A549 (cell line): ENCODE results near the gene ARHGAP10. TPM values are rescaled to one million over a fixed set of nuclear protein-coding genes. Genes with fewer than 3 reads are reported as not detected.
A peak's percentile ranks its signal among the peaks of the same experiment; 100 is the strongest.

Experiments used
- ATAC-seq, 2 experiments: fragments of 200-7000 bp in 1 of 2; fragments of >200 bp in 1 of 2; cut with Nextera tagmentation in 1 of 2; cut with Tn5 transposase in 1 of 2; 3 replicates each; pipeline versions ENCODE4 v1.8.0 to v1.9.1; 2018 to 2020; ENCODE audit warnings: mild to moderate bottlenecking in 1 of 2, moderate library complexity in 1 of 2
- CTCF ChIA-PET: fragments of 300-600 bp; sonication (Branson Sonifier 250); formaldehyde crosslinking; extraction: SDS; loops from one replicate; lab custom pipeline; 2021; ENCODE audit warnings: antibody characterized with exemption, inconsistent platforms; lab: Yijun Ruan, JAX
- POLR2A ChIA-PET: fragments of 350-600 bp; formaldehyde crosslinking; extraction: SDS; loops from one replicate; lab custom pipeline; 2021; ENCODE audit warnings: antibody characterized with exemption, inconsistent platforms; lab: Yijun Ruan, JAX
- DNase-seq, 2 experiments: peaks; one replicate each; pipeline versions ENCODE4 v3.0.0 to v3.0.0-alpha.2; 2011 to 2016; ENCODE audit warnings: low read depth in 1 of 2, low spot score in 1 of 2
- FAIRE-seq: peaks from 2 replicates; lab custom pipeline; 2011; peaks lifted over from hg19 to GRCh38; lab: Jason Lieb, UNC
- H3K27ac ChIP-seq, 2 experiments: fragments of >200 bp; sonication (Bioruptor Twin); formaldehyde crosslinking; 3 replicates each; pipeline ENCODE4 v1.5.1; 2016 to 2017
- H3K4me1 ChIP-seq: fragments of >200 bp; sonication (Bioruptor Twin); formaldehyde crosslinking; 3 replicates; pipeline ENCODE4 v1.6.1; 2016
- H3K4me2 ChIP-seq: fragments of >200 bp; sonication (Bioruptor Twin); formaldehyde crosslinking; 3 replicates; pipeline ENCODE4 v1.6.1; 2016
- H3K4me3 ChIP-seq: fragments of >200 bp; sonication (Bioruptor Twin); formaldehyde crosslinking; 3 replicates; pipeline ENCODE4 v1.5.1; 2016
- H3K9me3 ChIP-seq: fragments of >200 bp; sonication (Bioruptor Twin); formaldehyde crosslinking; 3 replicates; pipeline ENCODE4 v1.6.1; 2016
- CBX8 ChIP-seq: fragments of 200-600 bp; sonication (generic); IDR thresholded peaks from 2 replicates; pipeline ENCODE4 v1.6.1; 2016
- CHD4 ChIP-seq: fragments of 200-600 bp; sonication (generic); IDR thresholded peaks from 2 replicates; pipeline ENCODE4 v1.6.1; 2016; ENCODE audit warnings: antibody characterized with exemption, mild to moderate bottlenecking, borderline replicate concordance
- EHF ChIP-seq: fragments of 250-450 bp; sonication (Bioruptor Pico); IDR thresholded peaks from 2 replicates; pipeline ENCODE4 v1.5.0; 2020; ENCODE audit warnings: mild to moderate bottlenecking
- EP300 ChIP-seq, 2 experiments: fragments of >200 bp; sonication (Bioruptor Twin); formaldehyde crosslinking; IDR thresholded peaks; 2 replicates in 1 of 2; 3 replicates in 1 of 2; pipeline ENCODE4 v1.6.1; 2016 to 2017
- ESRRA ChIP-seq: fragments of 150-350 bp; IDR thresholded peaks from 2 replicates; pipeline ENCODE4 v1.6.1; 2014; ENCODE audit warnings: mild to moderate bottlenecking, low read length, borderline replicate concordance
- FOSB ChIP-seq: fragments of 250-450 bp; sonication (Bioruptor Pico); IDR thresholded peaks from 2 replicates; pipeline ENCODE4 v1.5.0; 2020; ENCODE audit warnings: mild to moderate bottlenecking, moderate library complexity
- GATA3 ChIP-seq: IDR thresholded peaks from 2 replicates; pipeline ENCODE4 v1.6.1; 2012; ENCODE audit warnings: borderline replicate concordance
- HDAC2 ChIP-seq: fragments of 200-600 bp; sonication (generic); IDR thresholded peaks from 2 replicates; pipeline ENCODE4 v1.6.1; 2016
- HOXA7 ChIP-seq: fragments of 250-450 bp; sonication (Bioruptor Pico); IDR thresholded peaks from 2 replicates; pipeline ENCODE4 v1.5.0; 2020; ENCODE audit warnings: mild to moderate bottlenecking, moderate library complexity
- HOXB5 ChIP-seq: fragments of 250-450 bp; sonication (Bioruptor Pico); IDR thresholded peaks from 2 replicates; pipeline ENCODE4 v1.5.0; 2020; ENCODE audit warnings: mild to moderate bottlenecking, moderate library complexity
- JUNB ChIP-seq: fragments of >200 bp; sonication (Bioruptor Twin); formaldehyde crosslinking; IDR thresholded peaks from 2 replicates; pipeline ENCODE4 v1.6.1; 2016
- MAZ ChIP-seq: fragments of 150-350 bp; IDR thresholded peaks from 2 replicates; pipeline ENCODE4 v1.6.1; 2014; ENCODE audit warnings: antibody characterized with exemption, low read depth, low read length, borderline replicate concordance
- PHF8 ChIP-seq: fragments of 200-600 bp; sonication (generic); IDR thresholded peaks from 2 replicates; pipeline ENCODE4 v1.6.1; 2016; ENCODE audit warnings: low read depth, mild to moderate bottlenecking, antibody characterized with exemption, moderate library complexity, borderline replicate concordance
- POLR2A ChIP-seq: IDR thresholded peaks from 2 replicates; pipeline ENCODE4 v1.6.1; 2012; ENCODE audit warnings: mild to moderate bottlenecking, low read length
- POLR2AphosphoS2 ChIP-seq: conservative IDR thresholded peaks from 2 replicates; pipeline ENCODE4 v1.6.1; 2012; ENCODE audit warnings: low read length, improper control_type of control experiment, inconsistent platforms
- RAD21 ChIP-seq, 2 experiments: fragments of >200 bp in 1 of 2; sonication (Bioruptor Twin) in 1 of 2; formaldehyde crosslinking in 1 of 2; IDR thresholded peaks in 1 of 2; conservative IDR thresholded peaks in 1 of 2; 2 replicates in 1 of 2; 3 replicates in 1 of 2; pipeline ENCODE4 v1.6.1; 2012 to 2018; ENCODE audit warnings: inconsistent platforms in 1 of 2
- TP53 ChIP-seq: fragments of 250-450 bp; sonication (Bioruptor Pico); IDR thresholded peaks from 2 replicates; pipeline ENCODE4 v1.5.0; 2021; ENCODE audit warnings: mild to moderate bottlenecking, moderate library complexity
- ZC3H11A ChIP-seq: fragments of 450-650 bp; IDR thresholded peaks from 2 replicates; pipeline ENCODE4 v1.6.1; 2014; ENCODE audit warnings: antibody characterized with exemption, mild to moderate bottlenecking
- ZSCAN20 ChIP-seq: fragments of 250-450 bp; sonication (Bioruptor Pico); IDR thresholded peaks from 2 replicates; pipeline ENCODE4 v1.8.0; 2022; ENCODE audit warnings: mild to moderate bottlenecking, moderate library complexity
- WGBS: methylation state at CpG from one replicate; pipeline ENCODE4 v1.1.6; 2017; ENCODE audit errors: missing lambda C conversion rate; 5-methylcytosine and 5-hydroxymethylcytosine counted together
- polyA plus RNA-seq, 4 experiments: library from polyadenylated mRNA; depleted of rRNA in 3 of 4; stranded (reverse); fragments of >200 nt; fragmentation: RNase III in 1 of 4; extraction: RNeasy Plus Mini Kit Qiagen cat#74134 plus additional on column Dnase treatment in 1 of 4; gene quantifications; 2 replicates in 3 of 4; 3 replicates in 1 of 4; pipeline ENCODE4 v1.2.3, GENCODE V29; 2011 to 2017
- TF ChIP-seq, protein P1 (sequence below): fragments of 250-450 bp; sonication (Bioruptor Pico); IDR thresholded peaks from 2 replicates; pipeline ENCODE4 v1.5.0; 2021; ENCODE audit warnings: mild to moderate bottlenecking, moderate library complexity, borderline replicate concordance
- TF ChIP-seq, protein P2 (sequence below): fragments of >200 bp; sonication (Bioruptor Twin); formaldehyde crosslinking; IDR thresholded peaks from 3 replicates; pipeline ENCODE4 v1.6.1; 2016
- TF ChIP-seq, protein P3 (sequence below): fragments of 200-600 bp; sonication (generic); IDR thresholded peaks from 2 replicates; pipeline ENCODE4 v1.6.1; 2016; ENCODE audit warnings: antibody characterized with exemption, mild to moderate bottlenecking, moderate library complexity

ARHGAP10 gene
- polyA plus RNA-seq, 2 of the 4 experiments (the other 2 are of a cell fraction) = 7.0 to 7.2 TPM

DNA sequence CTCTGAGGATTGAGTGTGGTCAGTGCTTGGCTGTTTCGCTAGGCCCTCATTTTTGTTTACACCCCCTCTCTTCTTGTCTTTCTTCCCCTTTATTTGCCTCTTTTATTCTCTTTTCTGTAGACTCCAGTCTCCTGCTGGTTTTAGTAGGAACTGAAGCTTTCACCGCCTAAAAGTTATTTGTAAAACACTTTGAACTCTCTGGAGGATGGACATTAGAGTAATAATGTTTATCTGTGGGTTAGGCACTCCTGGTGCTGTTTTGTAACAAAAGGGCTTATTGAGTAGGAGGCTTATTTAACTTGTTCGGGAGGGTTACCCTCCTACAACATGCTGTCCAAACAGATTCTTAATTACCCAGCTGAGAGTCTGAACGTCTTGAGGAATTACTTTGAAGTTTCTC, 1.6 kb upstream of the ARHGAP10 start:
- DNase-seq (no peak), FAIRE-seq (no peak), ATAC-seq (no peak)
- ChIA-PET POLR2A (no interaction called here), CTCF (interaction anchor here (1.0 to 5.8 kb wide), 2 partner anchors 21 to 136 kb away, joined by 3 to 41 read pairs; no protein-coding TSS in a partner anchor)
- no peaks in the 10 kb centered on the region for H3K9me3 ChIP-seq
- 89% methylated on average over 4 of the region's 4 CpGs for WGBS
- no peak overlapping the region for H3K4me3 ChIP-seq
- H3K4me1 ChIP-seq = peaks cover 13% of the 10 kb centered on the region; the same call in 2 of the 3 replicates
- no peak for TF ChIP-seq JUNB
- no peak for TF ChIP-seq ZC3H11A
- TF ChIP-seq, protein P1, sequence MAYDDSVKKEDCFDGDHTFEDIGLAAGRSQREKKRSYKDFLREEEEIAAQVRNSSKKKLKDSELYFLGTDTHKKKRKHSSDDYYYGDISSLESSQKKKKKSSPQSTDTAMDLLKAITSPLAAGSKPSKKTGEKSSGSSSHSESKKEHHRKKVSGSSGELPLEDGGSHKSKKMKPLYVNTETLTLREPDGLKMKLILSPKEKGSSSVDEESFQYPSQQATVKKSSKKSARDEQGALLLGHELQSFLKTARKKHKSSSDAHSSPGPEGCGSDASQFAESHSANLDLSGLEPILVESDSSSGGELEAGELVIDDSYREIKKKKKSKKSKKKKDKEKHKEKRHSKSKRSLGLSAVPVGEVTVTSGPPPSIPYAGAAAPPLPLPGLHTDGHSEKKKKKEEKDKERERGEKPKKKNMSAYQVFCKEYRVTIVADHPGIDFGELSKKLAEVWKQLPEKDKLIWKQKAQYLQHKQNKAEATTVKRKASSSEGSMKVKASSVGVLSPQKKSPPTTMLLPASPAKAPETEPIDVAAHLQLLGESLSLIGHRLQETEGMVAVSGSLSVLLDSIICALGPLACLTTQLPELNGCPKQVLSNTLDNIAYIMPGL = no peak
- H3K27ac ChIP-seq = no peak overlapping the region
- no peak overlapping the region for H3K4me2 ChIP-seq

DNA sequence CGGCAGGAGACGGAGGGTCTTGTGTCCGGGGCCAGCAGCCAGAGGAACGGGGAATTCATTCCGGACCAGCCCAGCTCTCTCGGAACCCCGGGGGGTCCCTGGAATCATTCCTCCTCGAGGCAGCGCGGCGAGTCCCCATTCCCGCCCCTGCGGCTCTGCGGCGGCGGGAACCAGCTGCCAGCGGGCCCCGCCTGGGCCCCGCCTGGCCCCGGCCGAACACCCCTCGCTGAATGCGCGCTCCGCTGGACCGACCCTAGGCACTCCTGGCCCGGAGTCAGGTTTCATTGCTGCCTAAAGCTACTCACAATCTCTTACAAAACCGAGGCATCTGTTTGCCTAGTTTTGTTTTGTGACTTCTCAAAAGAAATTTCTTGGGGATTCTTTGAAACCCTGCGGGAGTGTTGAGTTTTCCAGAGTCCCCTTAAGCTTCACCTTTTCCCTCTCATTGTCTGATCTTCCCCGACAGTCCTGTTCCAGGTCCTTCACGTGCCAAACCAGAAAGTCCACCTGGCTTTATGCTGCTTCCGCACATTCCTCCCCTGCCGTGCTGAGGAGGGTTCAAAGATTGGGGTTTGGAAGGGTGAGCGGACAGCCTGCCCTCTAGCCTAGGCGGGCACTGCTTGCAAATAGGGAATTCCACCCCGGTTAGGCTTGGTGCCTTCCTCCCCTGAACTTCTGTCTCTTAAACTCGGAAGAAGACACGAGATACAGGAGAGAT, 789 bp downstream of the ARHGAP10 start:
- ATAC-seq (peak; percentile 74 to 80), FAIRE-seq (no peak), DNase-seq (peak in 1 of 2 experiments; percentile 15)
- 2% methylated on average over 9 of the region's 38 CpGs for WGBS
- Histone ChIP-seq H3K9me3 (no peaks in the 10 kb centered on the region), H3K4me2 (peak overlapping the region; percentile 93), H3K27ac (peak overlapping the region; percentile 73 to 88), H3K4me3 (peak overlapping the region; percentile 82), H3K4me1 (peaks cover 29% of the 10 kb centered on the region)
- TF ChIP-seq JUNB (no peak), GATA3 (no peak), EHF (CRISPR knock-in tag) (no peak), TP53 (no peak), POLR2A (no peak), PHF8 (no peak; the same call in 1 of the 2 replicates), HOXB5 (CRISPR knock-in tag) (no peak)
- ChIA-PET CTCF (interaction anchor here (0.5 to 5.8 kb wide), 5 partner anchors 23 to 134 kb away, joined by 3 to 41 read pairs (median 4); no protein-coding TSS in a partner anchor), POLR2A (interaction anchor here (0.8 to 1.3 kb wide), 5 partner anchors 35 to 134 kb away, joined by 4 to 10 read pairs (median 4); partner anchors contain the start of genes PRMT9 and TMEM184C)

DNA sequence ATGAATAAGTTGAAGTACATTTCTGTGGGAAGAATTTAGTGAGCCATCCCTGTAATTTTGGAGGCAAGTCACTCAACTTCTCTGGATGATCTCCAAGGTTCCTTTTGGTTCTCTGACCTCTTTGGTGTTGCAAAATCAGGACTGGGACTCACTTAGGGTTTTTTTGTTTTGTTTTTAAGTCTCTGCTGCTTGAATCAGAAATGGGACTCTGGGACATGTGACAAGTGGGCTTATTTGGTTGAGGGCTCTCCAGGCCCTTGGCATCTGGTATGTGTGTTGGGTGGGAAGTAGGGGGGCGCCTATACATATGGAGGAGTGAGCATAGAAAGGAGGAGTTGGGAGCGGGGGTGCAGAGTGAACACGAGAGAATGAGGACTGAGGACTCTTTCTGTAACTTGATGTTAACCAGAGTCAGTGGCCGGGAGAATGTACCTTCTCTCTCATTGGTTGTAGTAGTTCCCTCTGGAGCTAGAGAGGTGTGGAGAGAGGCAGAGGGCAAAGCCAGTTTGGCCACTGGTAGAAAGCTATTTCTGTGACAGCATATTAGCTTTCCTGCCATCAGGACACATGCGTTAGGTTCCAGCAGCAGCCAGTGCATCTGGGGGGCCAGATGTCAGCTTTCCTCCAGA, 1.9 kb downstream of the ARHGAP10 start:
- CTCF ChIA-PET = interaction anchor here (5.8 kb wide), 1 partner anchor 133 kb away, joined by 41 read pairs; no protein-coding TSS in a partner anchor
- H3K9me3 ChIP-seq = no peaks in the 10 kb centered on the region
- DNase-seq (no peak), ATAC-seq (no peak), FAIRE-seq (no peak)
- TF ChIP-seq ESRRA = no peak
- TF ChIP-seq RAD21 (conservative IDR thresholded peaks at IDR 0.05 in 1 of 2, IDR thresholded peaks at IDR 0.05 in 1 of 2) = no peak
- no peak for TF ChIP-seq ZSCAN20
- TF ChIP-seq FOSB (CRISPR knock-in tag) = no peak
- no peak for TF ChIP-seq POLR2AphosphoS2
- no peak for TF ChIP-seq HOXA7 (CRISPR knock-in tag)
- no peak for TF ChIP-seq HDAC2
- no peak for TF ChIP-seq CHD4
- TF ChIP-seq EHF (CRISPR knock-in tag) = no peak
- TF ChIP-seq, protein P2, sequence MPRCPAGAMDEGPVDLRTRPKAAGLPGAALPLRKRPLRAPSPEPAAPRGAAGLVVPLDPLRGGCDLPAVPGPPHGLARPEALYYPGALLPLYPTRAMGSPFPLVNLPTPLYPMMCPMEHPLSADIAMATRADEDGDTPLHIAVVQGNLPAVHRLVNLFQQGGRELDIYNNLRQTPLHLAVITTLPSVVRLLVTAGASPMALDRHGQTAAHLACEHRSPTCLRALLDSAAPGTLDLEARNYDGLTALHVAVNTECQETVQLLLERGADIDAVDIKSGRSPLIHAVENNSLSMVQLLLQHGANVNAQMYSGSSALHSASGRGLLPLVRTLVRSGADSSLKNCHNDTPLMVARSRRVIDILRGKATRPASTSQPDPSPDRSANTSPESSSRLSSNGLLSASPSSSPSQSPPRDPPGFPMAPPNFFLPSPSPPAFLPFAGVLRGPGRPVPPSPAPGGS = no peak
- no peak for TF ChIP-seq CBX8
- no peak for TF ChIP-seq ZC3H11A
- TF ChIP-seq EP300 (IDR thresholded peaks at IDR 0.05) = no peak
- TF ChIP-seq, protein P3, sequence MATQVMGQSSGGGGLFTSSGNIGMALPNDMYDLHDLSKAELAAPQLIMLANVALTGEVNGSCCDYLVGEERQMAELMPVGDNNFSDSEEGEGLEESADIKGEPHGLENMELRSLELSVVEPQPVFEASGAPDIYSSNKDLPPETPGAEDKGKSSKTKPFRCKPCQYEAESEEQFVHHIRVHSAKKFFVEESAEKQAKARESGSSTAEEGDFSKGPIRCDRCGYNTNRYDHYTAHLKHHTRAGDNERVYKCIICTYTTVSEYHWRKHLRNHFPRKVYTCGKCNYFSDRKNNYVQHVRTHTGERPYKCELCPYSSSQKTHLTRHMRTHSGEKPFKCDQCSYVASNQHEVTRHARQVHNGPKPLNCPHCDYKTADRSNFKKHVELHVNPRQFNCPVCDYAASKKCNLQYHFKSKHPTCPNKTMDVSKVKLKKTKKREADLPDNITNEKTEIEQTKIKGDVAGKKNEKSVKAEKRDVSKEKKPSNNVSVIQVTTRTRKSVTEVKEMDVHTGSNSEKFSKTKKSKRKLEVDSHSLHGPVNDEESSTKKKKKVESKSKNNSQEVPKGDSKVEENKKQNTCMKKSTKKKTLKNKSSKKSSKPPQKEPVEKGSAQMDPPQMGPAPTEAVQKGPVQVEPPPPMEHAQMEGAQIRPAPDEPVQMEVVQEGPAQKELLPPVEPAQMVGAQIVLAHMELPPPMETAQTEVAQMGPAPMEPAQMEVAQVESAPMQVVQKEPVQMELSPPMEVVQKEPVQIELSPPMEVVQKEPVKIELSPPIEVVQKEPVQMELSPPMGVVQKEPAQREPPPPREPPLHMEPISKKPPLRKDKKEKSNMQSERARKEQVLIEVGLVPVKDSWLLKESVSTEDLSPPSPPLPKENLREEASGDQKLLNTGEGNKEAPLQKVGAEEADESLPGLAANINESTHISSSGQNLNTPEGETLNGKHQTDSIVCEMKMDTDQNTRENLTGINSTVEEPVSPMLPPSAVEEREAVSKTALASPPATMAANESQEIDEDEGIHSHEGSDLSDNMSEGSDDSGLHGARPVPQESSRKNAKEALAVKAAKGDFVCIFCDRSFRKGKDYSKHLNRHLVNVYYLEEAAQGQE = no peak
- no peak for TF ChIP-seq MAZ
- POLR2A ChIA-PET = no interaction called here
- 79% methylated on average over 5 of the region's 5 CpGs for WGBS
- peak overlapping the region; percentile 93 for H3K4me2 ChIP-seq
- H3K27ac ChIP-seq = no peak overlapping the region; a peak in 1 of 6 replicates
- H3K4me1 ChIP-seq = peaks cover 29% of the 10 kb centered on the region
- no peak overlapping the region for H3K4me3 ChIP-seq
